Gastrocnemius medialis (tissue), 4 donors: ENCODE measurements around the gene POLR2H. TPM values are rescaled to one million over a fixed set of nuclear protein-coding genes. Genes with fewer than 3 reads are reported as not detected.
A peak's percentile ranks its signal among the peaks of the same experiment; 100 is the strongest.

Experiments used
- ATAC-seq, 2 donors: fragments of 150-250 bp; one replicate each; pipeline ENCODE4 v1.9.1; 2016
- DNase-seq, 2 donors: peaks; one replicate each; pipeline ENCODE4 v3.0.0-alpha.2; 2019
- H3K27ac ChIP-seq, 4 donors: fragments of 200-600 bp; sonication (generic); 1 replicate in 1 of 4; 2 replicates in 3 of 4; pipeline ENCODE4 v1.5.1; 2016 to 2018; ENCODE audit warnings: mild to moderate bottlenecking in 2 of 4, moderate library complexity in 1 of 4
- H3K27me3 ChIP-seq, 3 donors: fragments of 200-600 bp; sonication (generic) in 2 of 3; 1 replicate in 1 of 3; 2 replicates in 2 of 3; pipeline versions ENCODE4 v1.5.1 to v1.6.0; 2016 to 2019; ENCODE audit warnings: mild to moderate bottlenecking in 1 of 3, moderate library complexity in 1 of 3
- H3K36me3 ChIP-seq, 2 donors: fragments of 200-600 bp; sonication (generic) in 1 of 2; one replicate each; pipeline ENCODE4 v1.5.1; 2017 to 2018
- H3K4me1 ChIP-seq, 2 donors: fragments of 200-600 bp; sonication (generic) in 1 of 2; one replicate each; pipeline ENCODE4 v1.5.1; 2016 to 2017; ENCODE audit warnings: mild to moderate bottlenecking in 2 of 2
- H3K4me3 ChIP-seq, 4 donors: fragments of 200-600 bp; sonication (generic) in 3 of 4; 1 replicate in 1 of 4; 2 replicates in 3 of 4; pipeline ENCODE4 v1.5.1; 2016 to 2019; ENCODE audit warnings: mild to moderate bottlenecking in 2 of 4
- H3K9me3 ChIP-seq, 3 donors: fragments of 200-600 bp; sonication (generic) in 2 of 3; 1 replicate in 1 of 3; 2 replicates in 2 of 3; pipeline ENCODE4 v1.5.1; 2016 to 2019
- POLR2A ChIP-seq, 2 donors: fragments of 450-650 bp; IDR thresholded peaks; one replicate each; pipeline ENCODE4 v1.6.1; 2017; ENCODE audit warnings: antibody characterized with exemption in 2 of 2, mild to moderate bottlenecking in 2 of 2, moderate library complexity in 2 of 2
- in situ Hi-C, 4 donors: fragments of 200-750 bp; cut with MboI; loops; one replicate each; pipeline versions ENCODE4 v1.15.0 to v1.8.0; 2017; ENCODE audit warnings: low sequenced_read_pairs in 4 of 4
- intact Hi-C: fragments of 100-400 bp; cut with DNase I; formaldehyde crosslinking; loops from one replicate; pipeline ENCODE4 v1.15.1; 2023; ENCODE audit warnings: low total_unique reads
- total RNA-seq, 4 donors: library from RNA; depleted of rRNA; stranded (reverse); fragments of >200 nt; gene quantifications; one replicate each; pipeline versions ENCODE4 v1.1.0 to v1.2.3, GENCODE V29; 2016
- TF ChIP-seq, protein P1 (sequence below), 5 experiments: fragments of 450-650 bp in 3 of 5; fragments of 200-600 bp in 2 of 5; sonication (generic) in 2 of 5; IDR thresholded peaks in 4 of 5; conservative IDR thresholded peaks in 1 of 5; 1 replicate in 4 of 5; 2 replicates in 1 of 5; pipeline ENCODE4 v1.5.1; 2016 to 2019; ENCODE audit warnings: antibody characterized with exemption in 5 of 5, mild to moderate bottlenecking in 3 of 5, moderate library complexity in 3 of 5

Gene POLR2H
- total RNA-seq, 4 donors from 2014 or later = 45.5 to 87.7 (median 53.0) TPM

DNA sequence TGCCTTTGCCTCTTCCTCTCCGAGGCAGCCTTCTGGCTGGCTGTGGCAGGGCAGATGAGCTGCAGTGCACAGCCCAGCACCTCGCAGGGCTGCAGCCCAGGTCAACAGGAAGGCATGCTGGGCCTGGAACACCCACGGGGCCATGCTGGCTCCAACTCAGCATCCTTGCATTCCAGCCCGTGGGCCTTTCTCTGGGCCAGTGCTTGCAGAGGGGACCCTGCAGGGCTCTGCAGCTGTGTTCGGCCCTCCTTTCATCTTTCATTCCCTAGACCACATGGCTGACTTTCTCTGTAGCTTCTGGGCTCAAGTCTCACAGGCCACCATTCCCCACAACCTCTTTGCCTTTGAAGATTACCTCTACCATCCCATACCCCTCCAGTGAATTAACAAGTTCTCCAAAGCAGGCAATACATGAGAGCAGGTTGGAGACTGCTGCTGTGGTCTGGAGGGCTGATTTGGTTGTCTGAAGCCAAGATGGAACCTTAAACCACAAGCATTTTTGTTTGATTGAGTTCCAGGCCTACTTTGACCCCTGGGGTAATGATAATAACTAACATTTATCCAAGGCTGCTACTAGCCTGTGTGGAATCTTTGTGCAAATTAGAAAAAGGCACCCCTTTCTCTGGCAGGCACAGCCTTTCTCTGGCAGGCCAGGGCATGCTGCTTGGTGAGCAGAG is 18.2 kb upstream of the POLR2H start:
- Histone ChIP-seq H3K9me3 (no peaks in the 10 kb centered on the region), H3K4me3 (no peak overlapping the region), H3K27ac (no peak overlapping the region), H3K27me3 (no peaks in the 10 kb centered on the region), H3K36me3 (peaks cover 0 to 39% of the 10 kb centered on the region in 2 donors), H3K4me1 (peaks cover 22 to 29% of the 10 kb centered on the region in 2 donors)
- ATAC-seq (no peak), DNase-seq (no peak)
- TF ChIP-seq, protein P1, sequence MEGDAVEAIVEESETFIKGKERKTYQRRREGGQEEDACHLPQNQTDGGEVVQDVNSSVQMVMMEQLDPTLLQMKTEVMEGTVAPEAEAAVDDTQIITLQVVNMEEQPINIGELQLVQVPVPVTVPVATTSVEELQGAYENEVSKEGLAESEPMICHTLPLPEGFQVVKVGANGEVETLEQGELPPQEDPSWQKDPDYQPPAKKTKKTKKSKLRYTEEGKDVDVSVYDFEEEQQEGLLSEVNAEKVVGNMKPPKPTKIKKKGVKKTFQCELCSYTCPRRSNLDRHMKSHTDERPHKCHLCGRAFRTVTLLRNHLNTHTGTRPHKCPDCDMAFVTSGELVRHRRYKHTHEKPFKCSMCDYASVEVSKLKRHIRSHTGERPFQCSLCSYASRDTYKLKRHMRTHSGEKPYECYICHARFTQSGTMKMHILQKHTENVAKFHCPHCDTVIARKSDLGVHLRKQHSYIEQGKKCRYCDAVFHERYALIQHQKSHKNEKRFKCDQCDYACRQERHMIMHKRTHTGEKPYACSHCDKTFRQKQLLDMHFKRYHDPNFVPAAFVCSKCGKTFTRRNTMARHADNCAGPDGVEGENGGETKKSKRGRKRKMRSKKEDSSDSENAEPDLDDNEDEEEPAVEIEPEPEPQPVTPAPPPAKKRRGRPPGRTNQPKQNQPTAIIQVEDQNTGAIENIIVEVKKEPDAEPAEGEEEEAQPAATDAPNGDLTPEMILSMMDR (IDR thresholded peaks at IDR 0.05 in 4 of 5, conservative IDR thresholded peaks at IDR 0.05 in 1 of 5) = no peak
- TF ChIP-seq POLR2A (IDR thresholded peaks at IDR 0.05) = no peak
- intact Hi-C loops (no loop called here), in situ Hi-C loops (no loop called here)

DNA sequence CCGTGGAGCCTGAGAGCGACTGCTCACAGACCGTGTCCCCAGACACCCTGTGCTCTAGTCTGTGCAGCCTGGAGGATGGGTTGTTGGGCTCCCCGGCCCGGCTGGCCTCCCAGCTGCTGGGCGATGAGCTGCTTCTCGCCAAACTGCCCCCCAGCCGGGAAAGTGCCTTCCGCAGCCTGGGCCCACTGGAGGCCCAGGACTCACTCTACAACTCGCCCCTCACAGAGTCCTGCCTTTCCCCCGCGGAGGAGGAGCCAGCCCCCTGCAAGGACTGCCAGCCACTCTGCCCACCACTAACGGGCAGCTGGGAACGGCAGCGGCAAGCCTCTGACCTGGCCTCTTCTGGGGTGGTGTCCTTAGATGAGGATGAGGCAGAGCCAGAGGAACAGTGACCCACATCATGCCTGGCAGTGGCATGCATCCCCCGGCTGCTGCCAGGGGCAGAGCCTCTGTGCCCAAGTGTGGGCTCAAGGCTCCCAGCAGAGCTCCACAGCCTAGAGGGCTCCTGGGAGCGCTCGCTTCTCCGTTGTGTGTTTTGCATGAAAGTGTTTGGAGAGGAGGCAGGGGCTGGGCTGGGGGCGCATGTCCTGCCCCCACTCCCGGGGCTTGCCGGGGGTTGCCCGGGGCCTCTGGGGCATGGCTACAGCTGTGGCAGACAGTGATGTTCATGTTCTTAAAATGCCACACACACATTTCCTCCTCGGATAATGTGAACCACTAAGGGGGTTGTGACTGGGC is 16.8 kb upstream of the POLR2H start:
- H3K36me3 ChIP-seq = peaks cover 0 to 39% of the 10 kb centered on the region in 2 donors
- H3K4me3 ChIP-seq = no peak overlapping the region
- H3K4me1 ChIP-seq = peaks cover 9 to 18% of the 10 kb centered on the region in 2 donors
- no peaks in the 10 kb centered on the region for H3K9me3 ChIP-seq
- intact Hi-C loops = no loop called here
- H3K27me3 ChIP-seq = no peaks in the 10 kb centered on the region
- no peak for TF ChIP-seq POLR2A (IDR thresholded peaks at IDR 0.05)
- TF ChIP-seq, protein P1 (IDR thresholded peaks at IDR 0.05 in 4 of 5, conservative IDR thresholded peaks at IDR 0.05 in 1 of 5) = no peak
- ATAC-seq (no peak), DNase-seq (no peak)
- H3K27ac ChIP-seq = peak overlapping the region; percentile 72 to 85 (median 80)
- in situ Hi-C loops = no loop called here

DNA sequence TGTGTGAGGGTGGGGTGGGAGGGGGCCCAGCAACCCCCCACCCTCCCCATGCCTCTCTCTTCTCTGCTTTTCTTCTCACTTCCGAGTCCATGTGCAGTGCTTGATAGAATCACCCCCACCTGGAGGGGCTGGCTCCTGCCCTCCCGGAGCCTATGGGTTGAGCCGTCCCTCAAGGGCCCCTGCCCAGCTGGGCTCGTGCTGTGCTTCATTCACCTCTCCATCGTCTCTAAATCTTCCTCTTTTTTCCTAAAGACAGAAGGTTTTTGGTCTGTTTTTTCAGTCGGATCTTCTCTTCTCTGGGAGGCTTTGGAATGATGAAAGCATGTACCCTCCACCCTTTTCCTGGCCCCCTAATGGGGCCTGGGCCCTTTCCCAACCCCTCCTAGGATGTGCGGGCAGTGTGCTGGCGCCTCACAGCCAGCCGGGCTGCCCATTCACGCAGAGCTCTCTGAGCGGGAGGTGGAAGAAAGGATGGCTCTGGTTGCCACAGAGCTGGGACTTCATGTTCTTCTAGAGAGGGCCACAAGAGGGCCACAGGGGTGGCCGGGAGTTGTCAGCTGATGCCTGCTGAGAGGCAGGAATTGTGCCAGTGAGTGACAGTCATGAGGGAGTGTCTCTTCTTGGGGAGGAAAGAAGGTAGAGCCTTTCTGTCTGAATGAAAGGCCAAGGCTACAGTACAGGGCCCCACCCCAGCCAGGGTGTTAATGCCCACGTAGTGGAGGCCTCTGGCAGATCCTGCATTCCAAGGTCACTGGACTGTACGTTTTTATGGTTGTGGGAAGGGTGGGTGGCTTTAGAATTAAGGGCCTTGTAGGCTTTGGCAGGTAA is 16.0 kb upstream of the POLR2H start:
- ATAC-seq (peak; percentile 98), DNase-seq (peak; percentile 90 to 93)
- Histone ChIP-seq H3K36me3 (peaks cover 0 to 39% of the 10 kb centered on the region in 2 donors), H3K4me1 (peaks cover 7 to 14% of the 10 kb centered on the region in 2 donors), H3K4me3 (no peak overlapping the region), H3K27ac (peak overlapping the region; percentile 72 to 85 (median 80)), H3K27me3 (no peaks in the 10 kb centered on the region), H3K9me3 (no peaks in the 10 kb centered on the region)
- in situ Hi-C loops = no loop called here
- intact Hi-C loops = no loop called here
- TF ChIP-seq, protein P1 (IDR thresholded peaks at IDR 0.05 in 4 of 5, conservative IDR thresholded peaks at IDR 0.05 in 1 of 5) = peak; percentile 32 to 69 (median 60)
- no peak for TF ChIP-seq POLR2A (IDR thresholded peaks at IDR 0.05)

DNA sequence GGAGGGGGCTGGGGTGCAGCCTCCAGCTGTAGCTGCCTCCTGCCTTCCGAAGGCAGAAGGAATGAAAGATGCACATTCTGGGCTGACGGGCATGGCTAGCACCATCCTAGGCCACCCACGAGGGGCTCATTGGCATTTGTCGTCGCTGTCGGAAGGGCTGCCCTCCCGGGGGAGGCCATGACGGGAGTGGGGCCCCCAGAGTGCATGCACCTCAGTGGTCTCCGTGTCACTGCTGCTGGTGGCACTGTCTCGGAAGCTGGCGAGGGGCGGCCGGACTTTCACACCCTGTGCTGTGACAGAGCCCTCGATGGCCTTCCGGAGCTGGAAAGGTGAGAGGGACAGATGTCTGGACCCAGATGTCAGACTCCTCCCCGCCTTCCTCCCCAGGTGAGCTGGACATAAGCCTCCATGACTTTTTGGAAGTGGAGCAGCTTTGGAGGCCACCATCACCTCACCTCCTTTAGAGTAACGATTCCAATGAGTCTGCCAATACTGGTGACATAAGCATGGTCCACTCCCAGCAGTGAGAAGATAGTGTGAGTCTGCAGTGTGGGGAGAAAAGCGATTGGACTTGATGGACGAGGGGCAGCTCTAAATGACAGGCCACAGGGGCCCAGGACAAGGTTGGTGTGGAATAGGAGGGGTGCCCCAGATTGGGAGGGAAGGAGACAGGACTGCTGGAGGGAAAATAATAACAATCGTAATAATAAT is 14.9 kb upstream of the POLR2H start:
- peak overlapping the region in 3 of 4 donors; percentile 77 to 85 (median 83) for H3K27ac ChIP-seq
- no peaks in the 10 kb centered on the region for H3K27me3 ChIP-seq
- intact Hi-C loops = no loop called here
- in situ Hi-C loops = no loop called here
- H3K4me1 ChIP-seq = peaks cover 7 to 14% of the 10 kb centered on the region in 2 donors
- H3K9me3 ChIP-seq = no peaks in the 10 kb centered on the region
- ATAC-seq = no peak
- no peak overlapping the region for H3K4me3 ChIP-seq
- peaks cover 0 to 33% of the 10 kb centered on the region in 2 donors for H3K36me3 ChIP-seq
- DNase-seq = no peak
- TF ChIP-seq, protein P1 (IDR thresholded peaks at IDR 0.05 in 4 of 5, conservative IDR thresholded peaks at IDR 0.05 in 1 of 5) = no peak
- no peak for TF ChIP-seq POLR2A (IDR thresholded peaks at IDR 0.05)
